HG03064 (cell line): ENCODE measurements around the gene CSH1.
"Not testable (repeated sequence)": the region's sequence is repeated elsewhere in the genome, so short reads cannot be mapped to it uniquely, and the experiment has no call there.

Experiments
- ATAC-seq: cut with Tn5 transposase; IDR thresholded peaks from one replicate; pipeline ENCODE4 v1.9.1; 2021; ENCODE audit warnings: low read depth; ENCODE audit not compliant: unreplicated experiment

The CSH1 gene

GRCh38 chr17:63907161-63907778 lies 10.9 kb upstream of the CSH1 start:
- not testable (repeated sequence) for ATAC-seq

DNA sequence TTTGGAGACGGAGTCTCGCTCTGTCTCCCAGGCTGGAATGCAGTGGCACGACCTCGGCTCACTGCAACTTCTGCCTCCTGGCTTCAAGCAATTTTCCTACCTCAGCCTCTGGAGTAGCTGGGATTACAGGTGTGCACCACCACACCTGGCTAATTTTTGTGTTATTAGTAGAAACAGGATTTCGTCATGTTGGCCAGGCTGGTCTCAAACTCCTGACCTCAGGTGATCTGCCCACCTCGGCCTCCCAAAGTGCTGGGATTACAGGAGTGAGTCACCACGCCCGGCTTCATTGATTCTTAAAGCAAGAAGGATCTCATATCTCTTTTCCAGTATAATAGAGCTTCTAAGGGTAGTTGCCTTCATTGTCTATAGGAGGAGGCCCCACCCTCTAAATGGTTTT lies 8.4 kb upstream of the CSH1 start:
- not testable (repeated sequence) for ATAC-seq

- ATAC-seq, result not testable (repeated sequence)
Observed at GRCh38 chr17:63903787-63904201, 7.4 kb upstream of the CSH1 start.

GRCh38 chr17:63901971-63902370 lies 5.6 kb upstream of the CSH1 start:
- ATAC-seq, result not testable (repeated sequence)

DNA sequence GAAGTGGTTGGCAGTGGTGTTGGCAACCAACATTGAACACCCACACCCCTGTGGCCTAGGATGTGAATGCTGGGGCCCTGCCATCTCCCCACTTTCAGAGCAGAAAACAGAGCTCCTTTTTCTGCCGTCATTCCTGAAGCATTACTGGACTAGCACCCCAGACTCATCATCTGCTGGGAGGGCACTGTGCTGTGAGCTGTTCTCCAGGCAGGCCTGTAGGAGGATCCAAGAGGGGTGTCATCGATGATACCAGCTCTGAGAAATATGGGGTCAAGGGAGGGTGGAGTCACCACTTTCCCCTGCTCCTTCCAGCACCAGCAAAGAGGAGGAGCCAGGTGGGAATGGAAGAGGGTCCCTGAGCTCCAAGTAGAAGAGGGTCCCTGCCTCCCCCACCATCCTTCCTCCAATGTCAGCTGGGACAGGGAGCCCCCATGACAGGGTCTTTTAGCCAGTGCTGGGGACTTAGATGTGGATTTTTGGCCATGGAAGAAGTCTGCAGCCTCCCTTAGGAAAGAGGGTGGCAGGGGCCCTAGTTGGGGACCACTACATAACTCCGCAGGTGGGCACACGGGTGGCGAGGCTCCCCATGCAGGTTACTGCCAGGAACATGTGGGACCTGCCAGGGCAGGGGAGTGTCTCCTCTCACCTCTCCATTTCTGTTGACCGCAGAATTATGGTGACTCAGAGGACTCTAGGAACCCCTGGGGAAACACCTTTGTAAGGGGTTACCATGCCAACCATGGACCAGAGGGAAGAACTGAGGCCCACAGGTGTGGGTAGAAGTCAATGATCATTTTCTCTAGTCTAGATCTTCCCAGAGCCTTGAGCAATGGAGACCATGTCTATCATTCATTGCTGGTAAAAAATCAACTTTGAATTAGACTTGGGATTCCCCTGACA lies 2.8 kb upstream of the CSH1 start:
- not testable (repeated sequence) for ATAC-seq

DNA sequence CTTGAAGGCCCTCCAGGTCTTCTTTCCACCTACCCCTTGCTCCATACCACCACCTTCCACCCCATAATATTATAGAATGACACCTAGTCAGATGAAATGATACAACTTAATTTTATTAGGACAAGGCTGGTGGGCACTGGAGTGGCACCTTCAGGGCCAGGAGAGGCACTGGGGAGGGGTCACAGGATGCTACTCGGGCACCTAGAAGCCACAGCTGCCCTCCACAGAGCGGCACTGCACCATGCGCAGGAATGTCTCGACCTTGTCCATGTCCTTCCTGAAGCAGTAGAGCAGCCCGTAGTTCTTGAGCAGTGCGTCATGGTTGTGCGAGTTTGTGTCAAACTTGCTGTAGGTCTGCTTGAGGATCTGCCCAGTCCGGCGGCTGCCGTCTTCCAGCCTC lies 1.6 kb downstream of the CSH1 start:
- not testable (repeated sequence) for ATAC-seq

- ATAC-seq, result not testable (repeated sequence)
Observed at GRCh38 chr17:63894021-63894420, 2.4 kb downstream of the CSH1 start.

DNA sequence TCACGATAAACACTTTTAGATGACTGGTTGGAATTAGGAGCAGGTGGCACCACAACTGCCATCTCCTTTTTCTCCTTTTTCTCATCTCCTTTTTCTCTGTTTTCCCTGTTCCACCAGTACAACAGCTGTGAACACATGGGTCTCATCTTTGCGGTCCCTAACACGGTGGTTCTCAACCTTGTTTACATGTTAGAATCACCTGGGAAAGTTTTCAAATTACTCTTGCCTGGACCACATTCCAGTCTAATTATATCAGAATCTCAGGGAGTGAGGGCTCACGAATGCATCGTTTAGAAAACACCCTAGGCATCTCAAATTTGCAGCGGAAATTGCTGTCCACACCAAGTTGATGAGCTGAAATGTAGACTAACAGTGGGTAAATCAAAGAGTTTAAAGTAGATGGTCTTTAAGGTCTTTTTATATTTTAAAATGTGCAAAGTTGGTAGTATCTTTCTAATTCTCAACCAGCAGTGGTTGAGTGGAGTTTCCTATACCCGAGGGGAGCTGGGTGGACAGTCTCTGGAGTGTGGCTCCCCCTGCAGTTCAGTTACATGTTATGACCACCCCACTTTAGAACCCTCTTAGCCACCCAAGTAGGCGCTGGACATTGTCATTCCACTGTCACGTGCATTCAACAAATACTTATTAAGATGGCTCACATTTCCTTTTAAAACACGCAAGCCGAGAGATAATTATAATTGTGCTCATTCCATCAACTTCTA lies 3.9 kb downstream of the CSH1 start:
- not testable (repeated sequence) for ATAC-seq

- not testable (repeated sequence) for ATAC-seq
Observed at GRCh38 chr17:63889026-63889848, 7.1 kb downstream of the CSH1 start.

DNA sequence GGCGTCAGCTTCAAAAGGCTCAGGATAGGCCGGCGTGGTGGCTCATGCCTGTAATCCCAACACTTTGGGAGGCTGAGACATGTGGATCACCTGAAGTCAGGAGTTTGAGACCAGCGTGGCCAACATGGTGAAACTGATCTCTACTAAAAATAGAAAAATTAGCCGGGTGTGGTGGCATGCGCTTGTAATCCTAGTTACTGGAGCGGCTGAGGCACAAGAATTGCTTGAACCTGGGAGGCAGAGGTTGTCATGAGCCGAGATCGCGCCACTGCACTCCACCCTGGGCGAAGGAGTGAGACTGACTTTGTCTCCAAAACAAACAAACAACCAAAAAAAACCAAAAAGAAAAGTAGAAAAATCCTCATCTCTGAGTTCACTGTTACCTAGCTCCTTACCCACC lies 11.3 kb downstream of the CSH1 start:
- ATAC-seq, result not testable (repeated sequence)

GRCh38 chr17:63882626-63883126 lies 13.7 kb downstream of the CSH1 start:
- ATAC-seq, result not testable (repeated sequence)

DNA sequence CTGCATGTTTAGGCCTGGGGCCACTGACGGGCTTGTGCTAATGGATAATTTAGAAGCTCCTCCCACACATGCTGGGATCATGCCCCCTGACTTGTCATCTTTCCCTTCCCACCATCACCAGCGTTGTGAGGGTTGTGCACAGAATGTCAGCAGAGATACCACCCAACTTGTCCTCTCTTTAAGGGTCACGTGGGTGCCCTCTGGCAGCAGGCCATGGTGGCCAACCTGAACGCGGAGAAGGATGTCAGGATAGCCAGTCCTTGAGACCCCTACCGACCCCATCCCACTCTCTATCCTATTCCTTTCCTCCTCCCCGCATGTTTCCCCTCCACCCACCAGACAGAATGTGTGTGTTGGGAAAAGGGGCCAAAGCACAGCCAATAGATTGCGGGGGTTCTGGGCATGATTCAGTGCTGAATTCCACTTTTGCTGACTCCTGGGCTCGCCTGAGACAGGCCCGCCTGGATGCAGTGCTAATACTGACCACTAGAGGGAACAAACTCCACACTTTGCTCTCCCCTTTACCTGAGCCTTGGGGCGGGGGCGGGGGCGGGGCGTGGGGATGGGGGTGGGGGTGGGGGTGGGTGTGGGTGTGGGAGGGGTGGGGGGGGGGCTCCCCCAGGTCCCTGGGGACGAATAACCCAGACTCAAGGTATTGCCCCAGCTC lies 14.3 kb downstream of the CSH1 start, which contains the start of gene GH2:
Gene GH2 (minus strand): TSS at position 10 of the 667 bp plus-strand sequence. CDS start 143 bp downstream, outside the sequence.
- ATAC-seq, result no peak

GRCh38 chr17:63881337-63881736 lies 15.0 kb downstream of the CSH1 start:
- not testable (repeated sequence) for ATAC-seq

GRCh38 chr17:63880706-63881105 lies 15.7 kb downstream of the CSH1 start:
- ATAC-seq, result no peak

GRCh38 chr17:63878413-63878812 lies 18.0 kb downstream of the CSH1 start:
- ATAC-seq, result not testable (repeated sequence)

GRCh38 chr17:63874693-63875092 lies 21.7 kb downstream of the CSH1 start:
- ATAC-seq, result not testable (repeated sequence)

DNA sequence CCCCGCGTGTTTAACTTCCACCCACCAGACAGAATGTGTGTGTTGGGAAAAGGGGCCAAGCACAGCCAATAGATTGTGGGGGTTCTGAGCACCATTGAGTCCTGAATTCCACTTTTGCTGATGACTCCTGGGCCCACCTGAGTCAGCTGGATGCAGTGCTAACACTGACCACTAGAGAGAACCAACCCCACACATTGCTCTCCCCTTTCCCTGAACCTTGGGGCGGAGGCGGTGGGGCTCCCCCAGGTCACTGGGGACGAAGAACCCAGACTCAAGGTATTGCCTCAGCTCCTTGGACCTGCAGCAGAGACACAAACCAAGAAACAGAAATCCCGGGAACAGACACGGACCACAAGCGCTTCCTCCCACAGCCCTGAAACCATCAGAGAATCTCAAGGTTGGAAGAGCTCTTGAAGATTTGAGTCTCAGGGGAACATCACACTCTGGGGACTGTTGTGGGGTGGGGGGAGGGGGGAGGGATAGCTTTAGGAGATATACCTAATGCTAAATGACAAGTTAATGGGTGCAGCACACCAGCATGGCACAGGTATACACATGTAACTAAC lies 22.2 kb downstream of the CSH1 start:
- ATAC-seq, result not testable (repeated sequence)

- not testable (repeated sequence) for ATAC-seq
Observed at GRCh38 chr17:63873577-63873976, 22.8 kb downstream of the CSH1 start, which contains the start of gene CSH2. Gene CSH2 (minus strand): TSS chr17:63873677. CDS start chr17:63873614, 63 bp downstream.
